HG02763 (cell line): Measurements from ENCODE around the gene CDK11B.

Source experiments
- ATAC-seq: cut with Tn5 transposase; IDR thresholded peaks from one replicate; pipeline ENCODE4 v1.9.1; 2021; ENCODE audit warnings: mild to moderate bottlenecking, moderate library complexity; ENCODE audit not compliant: unreplicated experiment

Gene CDK11B

DNA sequence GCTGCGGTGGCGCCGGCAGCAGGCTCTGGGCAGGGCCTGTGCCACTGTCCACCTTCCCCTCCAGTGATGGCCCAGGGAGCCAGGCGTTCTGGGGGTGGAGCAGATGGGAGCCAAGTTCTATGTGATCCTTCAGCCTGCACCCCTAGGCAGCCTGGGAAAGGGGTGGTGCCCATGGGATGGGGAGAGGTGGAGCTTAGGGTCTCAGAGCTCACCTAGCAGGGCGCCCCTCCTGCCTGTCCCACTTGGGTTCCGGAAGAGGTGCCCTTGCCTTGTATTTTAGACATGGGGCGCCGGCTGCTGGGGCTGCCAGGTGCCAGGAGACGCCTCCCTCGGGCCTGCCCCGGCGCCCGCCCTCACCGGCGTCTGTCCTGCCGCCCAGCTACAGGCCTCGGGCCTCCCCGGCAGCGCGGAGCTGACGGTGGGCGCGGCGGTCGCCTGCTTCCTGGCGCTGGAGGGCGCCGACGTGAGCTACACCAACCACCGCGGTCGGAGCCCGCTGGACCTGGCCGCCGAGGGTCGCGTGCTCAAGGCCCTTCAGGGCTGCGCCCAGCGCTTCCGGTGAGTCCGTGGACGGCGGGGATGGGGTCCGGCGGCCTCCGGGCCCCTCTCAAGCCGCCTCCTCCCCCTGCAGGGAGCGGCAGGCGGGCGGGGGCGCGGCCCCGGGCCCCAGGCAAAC, 29.9 kb downstream of the CDK11B start:
- ATAC-seq: no peak

DNA sequence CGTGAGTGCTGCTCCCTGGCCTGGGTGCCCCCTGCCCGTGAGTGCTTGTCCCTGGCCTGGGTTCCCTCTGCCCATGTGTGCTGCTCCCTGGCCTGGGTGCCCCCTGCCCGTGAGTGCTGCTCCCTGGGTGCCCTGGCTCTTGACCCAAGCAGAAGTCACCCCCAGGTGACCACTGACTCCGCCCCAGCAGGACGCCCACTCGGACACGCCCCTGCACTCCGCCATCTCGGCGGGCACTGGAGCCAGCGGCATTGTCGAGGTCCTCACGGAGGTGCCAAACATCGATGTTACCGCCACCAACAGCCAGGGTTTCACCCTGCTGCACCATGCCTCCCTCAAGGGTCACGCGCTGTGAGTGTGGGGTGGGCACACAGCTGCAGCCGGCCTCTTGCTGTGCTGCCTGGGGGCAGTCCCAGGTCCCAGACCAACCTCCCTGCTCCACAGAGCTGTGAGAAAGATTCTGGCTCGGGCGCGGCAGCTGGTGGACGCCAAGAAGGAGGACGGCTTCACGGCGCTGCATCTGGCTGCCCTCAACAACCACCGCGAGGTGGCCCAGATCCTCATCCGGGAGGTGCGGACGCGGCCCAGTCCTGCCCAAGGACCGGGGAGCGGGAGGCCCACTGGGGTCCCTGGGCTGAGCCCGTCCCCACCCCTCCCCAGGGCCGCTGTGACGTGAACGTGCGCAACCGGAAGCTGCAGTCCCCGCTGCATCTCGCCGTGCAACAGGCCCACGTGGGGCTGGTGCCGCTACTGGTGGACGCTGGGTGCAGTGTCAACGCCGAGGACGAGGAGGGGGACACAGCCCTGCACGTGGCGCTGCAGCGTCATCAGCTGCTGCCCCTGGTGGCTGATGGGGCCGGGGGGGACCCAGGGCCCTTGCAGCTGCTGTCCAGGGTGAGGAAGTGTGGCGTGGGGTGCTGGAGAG, 30.7 kb downstream of the CDK11B start:
- ATAC-seq: no peak

DNA sequence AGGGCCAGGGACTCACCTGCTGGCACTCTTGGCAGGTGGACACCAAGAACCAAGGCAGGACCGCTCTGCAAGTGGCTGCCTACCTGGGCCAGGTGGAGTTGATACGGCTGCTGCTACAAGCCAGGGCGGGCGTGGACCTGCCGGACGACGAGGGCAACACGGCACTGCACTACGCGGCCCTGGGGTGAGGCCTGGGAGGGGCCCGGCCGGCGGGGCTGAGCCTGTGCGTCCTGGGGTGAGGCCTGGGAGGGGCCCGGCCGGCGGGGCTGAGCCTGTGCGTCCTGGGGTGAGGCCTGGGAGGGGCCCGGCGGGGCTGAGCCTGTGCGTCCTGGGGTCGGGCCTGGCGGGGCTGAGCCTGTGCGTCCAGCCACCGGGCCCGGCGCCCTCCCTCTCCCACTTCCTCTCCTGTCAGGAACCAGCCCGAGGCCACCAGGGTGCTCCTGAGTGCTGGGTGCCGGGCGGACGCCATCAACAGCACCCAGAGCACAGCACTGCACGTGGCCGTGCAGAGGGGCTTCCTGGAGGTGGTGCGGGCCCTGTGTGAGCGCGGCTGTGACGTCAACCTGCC, 31.5 kb downstream of the CDK11B start:
- no peak for ATAC-seq

DNA sequence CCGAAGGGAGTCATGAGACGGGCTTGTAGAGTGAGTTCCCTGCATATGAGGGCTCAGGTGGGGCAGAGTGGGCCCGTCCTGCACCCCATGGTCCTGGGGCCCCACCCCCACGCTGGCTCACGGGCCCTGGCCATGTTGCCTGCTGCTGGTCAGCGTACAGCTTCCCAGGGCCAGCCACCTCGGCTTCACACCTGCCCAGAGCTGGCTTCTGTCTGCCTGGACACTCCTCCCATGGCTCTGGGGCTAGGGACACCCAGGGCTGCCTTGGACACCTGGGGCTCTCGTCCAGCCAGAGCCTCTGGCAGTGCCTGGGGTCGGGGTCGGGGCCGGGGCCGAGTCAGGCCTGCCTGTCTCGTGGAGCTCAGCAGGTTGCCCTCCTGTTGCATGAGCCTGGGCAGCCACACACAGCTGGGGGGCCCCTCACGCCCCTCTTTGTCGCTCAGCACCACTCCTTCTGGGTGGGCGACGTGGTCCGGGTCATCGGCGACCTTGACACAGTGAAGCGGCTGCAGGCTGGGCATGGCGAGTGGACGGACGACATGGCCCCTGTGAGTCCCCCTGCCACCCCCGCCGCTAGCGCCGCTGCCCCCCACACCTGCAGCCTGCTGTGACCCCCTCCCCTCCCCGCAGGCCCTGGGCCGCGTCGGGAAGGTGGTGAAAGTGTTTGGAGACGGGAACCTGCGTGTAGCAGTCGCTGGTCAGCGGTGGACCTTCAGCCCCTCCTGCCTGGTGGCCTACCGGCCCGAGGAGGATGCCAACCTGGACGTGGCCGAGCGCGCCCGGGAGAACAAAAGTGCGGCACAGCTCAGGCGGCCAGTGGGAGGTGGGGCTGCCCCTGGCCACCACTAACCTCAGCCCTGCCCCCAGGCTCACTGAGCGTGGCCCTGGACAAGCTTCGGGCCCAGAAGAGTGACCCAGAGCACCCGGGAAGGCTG, 32.3 kb downstream of the CDK11B start:
- ATAC-seq: no peak

DNA sequence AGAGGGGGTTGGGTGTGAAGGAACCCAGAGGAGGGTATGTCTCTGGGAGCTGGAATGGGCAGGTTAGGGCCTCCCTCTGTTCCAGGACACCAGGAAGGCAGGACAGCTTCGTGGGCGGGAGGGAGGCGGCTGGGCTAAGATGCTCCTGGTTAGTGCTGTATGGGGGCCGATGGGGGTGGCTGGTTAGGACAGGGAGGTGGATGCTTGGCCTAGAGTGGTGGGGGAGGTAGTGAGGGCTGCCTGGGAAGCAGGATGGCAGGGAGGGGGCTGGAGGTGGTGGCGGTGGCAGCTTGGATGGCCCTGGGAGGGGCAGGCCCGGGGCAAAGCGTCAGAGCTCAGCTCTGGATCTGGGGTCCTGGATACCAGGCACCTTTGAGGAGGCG, 33.0 kb downstream of the CDK11B start:
- no peak for ATAC-seq

DNA sequence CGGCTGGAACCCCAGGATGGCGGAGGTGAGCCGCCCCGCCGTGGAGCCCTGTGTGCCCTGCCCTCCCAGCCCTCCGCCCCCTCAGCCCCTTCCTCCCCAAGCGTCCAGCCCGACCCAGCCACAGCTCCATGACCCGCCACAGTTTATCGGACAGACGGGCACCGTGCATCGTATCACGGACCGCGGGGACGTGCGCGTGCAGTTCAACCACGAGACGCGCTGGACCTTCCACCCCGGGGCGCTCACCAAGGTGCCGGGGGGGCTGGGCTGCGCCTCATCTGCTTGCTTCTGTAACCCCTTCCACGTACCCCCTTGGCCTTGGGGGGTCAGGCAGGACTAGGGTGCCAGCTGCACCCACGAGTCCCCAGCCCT, 33.4 kb downstream of the CDK11B start:
- ATAC-seq: no peak

DNA sequence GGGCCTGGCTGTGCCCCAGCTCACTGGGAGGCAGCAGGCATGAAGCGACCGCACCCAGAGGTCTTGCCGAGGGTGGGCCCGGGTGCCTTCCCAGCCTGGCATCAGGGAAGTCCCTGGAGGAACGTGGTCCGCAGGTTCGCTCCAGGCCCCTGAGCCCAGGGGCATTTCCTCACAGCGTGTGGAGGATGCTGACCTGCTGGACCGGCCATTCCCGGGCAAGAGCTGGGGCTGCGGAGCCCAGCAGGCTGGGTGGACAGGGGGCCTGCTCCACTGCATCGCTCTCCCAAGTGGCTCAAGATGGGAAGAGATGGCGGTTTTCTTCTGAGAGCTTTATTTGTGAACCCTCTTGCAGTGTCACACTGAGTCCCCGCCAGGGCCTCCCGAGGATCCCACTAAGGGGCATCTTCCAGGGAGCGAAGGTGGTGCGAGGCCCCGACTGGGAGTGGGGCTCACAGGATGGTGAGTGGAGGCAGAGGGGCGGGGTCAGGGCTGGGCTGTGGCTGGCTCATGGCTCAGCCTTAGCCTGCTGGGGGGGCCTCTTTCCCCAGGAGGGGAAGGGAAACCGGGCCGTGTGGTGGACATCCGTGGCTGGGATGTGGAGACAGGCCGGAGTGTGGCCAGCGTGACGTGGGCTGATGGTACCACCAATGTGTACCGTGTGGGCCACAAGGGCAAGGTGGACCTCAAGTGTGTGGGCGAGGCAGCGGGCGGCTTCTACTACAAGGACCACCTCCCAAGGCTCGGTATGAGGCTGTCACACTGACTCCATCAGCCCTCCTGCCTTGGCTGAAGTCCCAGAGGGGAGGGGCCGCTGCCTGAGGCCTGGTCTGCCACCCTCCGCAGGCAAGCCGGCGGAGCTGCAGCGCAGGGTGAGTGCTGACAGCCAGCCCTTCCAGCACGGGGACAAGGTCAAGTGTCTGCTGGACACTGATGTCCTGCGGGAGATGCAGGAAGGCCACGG, 34.1 kb downstream of the CDK11B start:
- no peak for ATAC-seq

DNA sequence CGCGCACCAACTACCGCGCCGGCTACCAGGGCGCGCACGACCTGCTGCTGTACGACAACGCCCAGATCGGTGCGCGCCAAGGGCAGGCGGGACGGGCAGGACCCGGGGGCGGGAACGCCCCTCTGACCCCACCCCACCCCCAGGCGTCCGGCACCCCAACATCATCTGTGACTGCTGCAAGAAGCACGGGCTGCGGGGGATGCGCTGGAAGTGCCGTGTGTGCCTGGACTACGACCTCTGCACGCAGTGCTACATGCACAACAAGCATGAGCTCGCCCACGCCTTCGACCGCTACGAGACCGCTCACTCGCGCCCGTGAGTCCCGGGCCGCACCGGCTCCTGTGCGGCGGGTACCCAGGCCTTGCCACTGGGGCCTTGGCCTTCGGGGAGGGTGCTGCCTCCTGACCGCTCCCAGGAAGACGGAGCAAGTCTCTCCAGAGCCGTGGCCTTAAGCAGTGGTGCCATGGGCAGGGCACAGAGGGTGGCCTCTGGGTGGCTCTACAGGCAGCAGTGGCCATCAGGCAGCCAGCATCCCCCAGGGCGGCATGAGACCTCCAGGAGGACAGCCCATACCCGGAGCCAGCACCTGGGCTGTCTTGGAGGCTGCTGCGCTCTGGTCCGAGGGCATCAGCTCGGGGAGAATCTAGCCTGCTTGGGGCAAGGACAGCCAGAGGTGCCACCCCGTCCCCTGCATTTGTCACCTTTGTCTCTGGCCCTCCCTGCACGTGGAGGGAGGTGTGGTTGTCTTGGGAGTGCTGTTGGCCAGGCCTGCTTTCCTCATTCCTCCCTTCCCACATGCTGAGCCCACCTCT, 35.0 kb downstream of the CDK11B start:
- ATAC-seq: no peak

DNA sequence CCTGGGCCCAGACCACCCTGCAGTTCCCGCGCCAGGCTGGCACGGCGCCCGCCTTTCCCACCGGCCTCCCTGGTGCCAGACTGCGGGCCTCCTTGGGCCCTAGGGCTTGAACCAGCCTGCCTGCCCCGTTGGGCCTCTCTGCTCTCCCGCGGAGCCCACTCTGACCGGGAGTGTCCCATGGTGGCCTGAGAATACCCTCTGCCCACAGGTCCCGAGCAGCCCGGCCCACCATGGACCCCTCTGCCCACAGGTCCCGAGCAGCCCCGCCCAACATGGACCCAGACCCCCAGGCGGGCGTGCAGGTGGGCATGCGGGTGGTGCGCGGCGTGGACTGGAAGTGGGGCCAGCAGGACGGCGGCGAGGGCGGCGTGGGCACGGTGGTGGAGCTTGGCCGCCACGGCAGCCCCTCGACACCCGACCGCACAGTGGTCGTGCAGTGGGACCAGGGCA, 35.6 kb downstream of the CDK11B start:
- no peak for ATAC-seq

DNA sequence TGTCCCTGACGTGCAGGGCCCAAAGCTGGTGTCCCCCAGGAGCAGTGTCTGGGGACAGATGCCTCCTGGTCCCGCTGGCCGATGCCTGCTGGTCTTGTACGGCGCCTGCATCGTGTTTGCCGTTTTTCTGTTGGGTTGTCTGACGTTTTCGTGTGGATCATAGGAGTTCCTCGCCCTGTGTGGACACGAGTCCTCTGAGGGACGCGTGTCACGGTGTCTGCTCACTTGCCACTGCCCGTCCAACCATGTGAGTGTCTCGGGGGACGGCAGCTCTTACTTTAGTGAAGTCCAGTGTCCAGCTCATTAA, 36.1 kb downstream of the CDK11B start:
- ATAC-seq: no peak

DNA sequence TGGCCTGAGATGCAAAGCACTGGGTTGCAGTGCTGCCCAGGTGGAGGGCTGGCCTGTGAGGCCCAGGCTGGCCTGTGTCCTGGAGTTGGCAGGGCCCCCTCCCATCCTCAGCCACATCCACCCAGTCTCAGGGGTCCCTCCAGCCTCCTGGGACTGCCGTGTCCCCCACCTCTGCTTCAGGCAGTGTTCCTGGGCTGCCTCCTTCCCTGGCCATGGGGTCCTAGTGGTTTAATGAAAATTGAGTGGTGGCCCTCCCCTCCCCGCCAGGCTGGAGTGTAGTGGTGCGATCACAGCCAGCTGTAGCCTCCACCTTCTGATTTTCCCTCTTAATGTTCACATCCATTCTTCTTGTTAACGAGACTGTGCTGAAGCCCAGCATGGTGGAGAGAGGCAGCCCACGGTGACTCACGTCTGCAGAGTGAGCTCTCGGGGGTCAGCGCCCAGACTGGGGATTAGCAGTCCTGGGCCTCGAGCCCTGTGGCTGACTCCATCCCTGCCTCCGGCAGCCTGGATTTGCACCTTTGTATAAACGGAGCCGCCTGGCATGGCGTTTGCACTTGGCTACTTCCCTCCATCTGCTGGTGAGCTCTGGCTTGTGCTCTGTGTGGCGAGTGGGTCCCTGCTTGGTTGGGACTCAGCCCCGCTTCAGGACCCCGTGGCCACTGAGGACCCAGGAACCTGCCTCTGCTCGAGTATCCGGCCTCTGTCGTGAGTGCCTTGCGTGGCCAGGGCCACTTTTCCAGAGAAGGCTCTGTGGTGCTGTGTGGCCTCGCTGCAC, 36.6 kb downstream of the CDK11B start:
- ATAC-seq: no peak

DNA sequence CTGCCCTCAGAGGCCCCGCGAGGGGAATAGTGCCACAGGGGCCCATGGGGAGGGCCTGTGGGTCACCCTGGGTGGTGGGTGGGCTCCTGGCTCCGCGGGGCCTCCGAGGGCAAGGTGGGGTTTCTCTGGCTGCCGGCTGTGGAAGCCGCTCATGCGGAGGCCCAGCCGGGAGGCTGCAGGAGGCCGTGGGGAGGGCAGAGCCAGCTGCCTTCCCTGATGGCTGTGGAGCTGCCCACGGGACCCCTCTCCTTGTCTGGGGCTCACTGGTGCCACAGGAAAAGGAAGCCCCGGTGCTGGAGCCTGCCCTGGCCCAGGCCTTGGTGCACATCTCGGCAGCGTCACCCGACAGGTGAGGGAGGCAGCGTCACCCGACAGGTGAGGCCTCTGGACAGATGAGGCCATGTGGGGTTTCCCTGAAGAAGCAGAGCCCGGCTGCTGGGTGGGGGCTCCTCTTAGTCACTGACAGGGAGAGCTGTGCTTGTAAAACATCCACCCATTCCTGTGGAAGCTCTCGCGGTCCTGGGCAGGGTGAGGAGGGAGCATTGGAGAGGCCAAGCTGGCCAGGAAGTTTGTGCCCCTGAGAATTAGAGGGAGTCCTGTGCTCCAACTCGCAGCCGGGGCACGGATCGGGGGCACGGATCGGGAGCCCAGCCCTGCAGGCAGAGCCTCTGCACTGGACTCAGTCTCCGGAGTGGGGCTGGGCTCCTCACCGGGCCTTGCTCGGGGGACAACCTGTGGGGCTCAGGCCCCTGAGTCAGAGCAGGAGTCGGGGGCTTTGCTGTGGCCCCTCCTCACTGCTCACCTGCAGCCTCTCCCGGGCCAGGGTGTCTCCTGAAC, 37.4 kb downstream of the CDK11B start:
- ATAC-seq: no peak

DNA sequence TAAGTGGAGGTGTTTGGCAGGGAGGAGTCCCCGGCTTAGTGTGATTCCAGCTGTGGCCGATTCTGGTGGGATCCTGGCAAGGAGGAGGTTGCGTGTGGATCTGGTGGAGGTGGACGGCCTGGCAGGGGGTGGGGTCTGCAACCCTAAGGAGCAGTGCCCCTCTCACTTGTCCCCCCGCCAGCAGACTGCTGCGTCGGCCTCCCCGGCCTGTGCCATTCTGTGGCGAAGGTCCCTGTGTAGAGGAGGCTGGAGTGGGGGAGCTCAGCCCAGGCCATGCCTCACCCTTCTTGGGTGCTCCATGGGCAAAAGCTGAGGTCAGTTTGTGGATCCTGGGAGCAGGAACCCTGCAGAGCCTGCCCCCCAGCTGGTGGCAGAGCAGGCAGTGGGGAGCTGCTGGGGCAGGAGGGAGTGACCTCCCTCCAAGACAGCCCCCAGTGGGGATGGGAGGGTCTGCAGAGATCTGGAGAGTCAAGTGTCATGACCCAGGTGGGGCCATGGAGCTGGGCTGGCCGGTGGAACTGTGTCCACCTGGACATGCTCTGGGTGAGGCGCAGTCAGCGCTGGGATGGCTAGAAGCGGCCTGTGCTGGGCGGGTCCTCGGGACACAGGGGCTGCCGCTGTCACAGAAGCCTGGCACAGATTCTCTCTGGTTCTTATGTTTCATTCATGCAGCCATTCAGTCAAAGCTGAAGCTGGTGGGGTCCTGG, 38.2 kb downstream of the CDK11B start:
- no peak for ATAC-seq

DNA sequence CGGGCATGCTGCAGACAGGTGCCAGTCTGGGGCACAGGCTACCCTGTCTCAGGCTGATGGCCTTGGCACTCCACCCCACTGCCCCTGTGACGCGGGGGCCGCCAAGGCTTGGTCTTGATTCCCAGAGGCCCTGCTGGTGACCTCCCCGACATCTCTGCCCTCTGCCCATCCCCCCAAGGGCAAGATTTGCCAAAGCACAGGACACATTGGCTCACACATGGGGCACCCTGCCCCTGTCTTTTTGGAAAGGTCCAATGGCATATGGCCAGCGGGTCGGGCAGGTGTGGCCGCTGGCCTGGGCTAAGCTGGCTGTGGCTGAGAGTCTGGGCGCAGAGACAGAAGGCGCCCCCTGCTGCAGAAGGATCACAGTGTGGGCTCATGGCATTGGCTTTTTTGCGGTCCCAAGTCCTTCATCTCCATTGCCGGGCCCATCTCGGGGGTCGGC, 38.9 kb downstream of the CDK11B start:
- no peak for ATAC-seq

DNA sequence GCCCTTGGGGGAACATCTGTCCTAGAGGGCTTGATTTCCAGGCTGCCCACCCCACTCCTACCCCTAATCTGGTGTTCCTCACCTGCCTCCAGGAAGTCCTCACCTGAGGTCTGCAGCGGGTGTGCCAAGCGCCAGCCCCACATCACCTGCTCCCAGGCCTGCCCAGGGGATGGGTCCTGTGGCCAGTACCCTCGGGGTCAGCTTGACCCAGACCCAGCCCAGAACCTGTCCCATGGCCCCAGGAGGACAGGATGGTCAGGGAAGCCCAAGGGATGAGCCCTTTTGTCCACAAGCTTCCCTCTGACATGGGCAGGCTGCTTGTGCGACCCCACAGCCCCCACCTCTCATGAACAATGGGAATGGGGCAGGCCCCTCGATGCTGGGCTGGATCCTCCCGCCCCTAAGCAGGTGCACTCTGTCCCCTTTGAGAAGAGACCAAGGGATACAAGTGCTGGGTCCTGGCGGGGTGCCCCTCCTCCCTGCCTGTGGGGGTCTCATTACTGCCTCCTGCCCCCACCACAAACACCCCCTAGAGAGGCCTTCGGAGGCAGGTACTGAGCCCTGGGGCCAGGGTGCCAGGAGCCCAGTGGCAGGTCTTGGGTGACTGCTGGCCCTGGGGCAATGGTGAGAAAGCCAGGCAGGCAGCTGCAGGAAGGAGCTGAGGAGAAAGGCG, 40.3 kb downstream of the CDK11B start:
- ATAC-seq: no peak

DNA sequence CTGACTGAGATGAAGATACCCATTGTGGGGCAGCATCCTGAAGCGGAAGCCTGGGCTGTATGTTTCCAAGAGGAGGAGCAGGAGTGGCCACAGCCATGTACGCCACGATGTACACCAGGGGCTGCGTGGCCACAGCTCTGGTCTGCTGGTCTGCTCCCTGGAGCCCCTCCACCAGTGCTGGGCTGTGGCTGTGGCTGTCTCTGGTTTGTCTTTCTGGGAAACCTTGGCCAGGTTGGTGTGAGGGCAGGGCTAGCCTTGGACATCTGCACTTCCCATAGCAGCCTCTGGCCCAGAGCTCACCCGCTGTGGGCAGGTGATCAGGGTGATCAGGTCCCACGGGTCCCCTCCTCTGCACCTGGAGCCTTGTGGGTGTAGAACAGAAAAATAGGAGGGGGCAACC, 40.9 kb downstream of the CDK11B start:
- no peak for ATAC-seq
